WTC11 (cell line): ENCODE measurements around the gene CADM4. TPM values are rescaled to one million over a fixed set of nuclear protein-coding genes. Genes with fewer than 3 reads are reported as not detected.
A peak's percentile ranks its signal among the peaks of the same experiment; 100 is the strongest.

Source experiments
- ATAC-seq: fragments of 200-7000 bp; cut with Tn5 transposase; 2 replicates; pipeline ENCODE4 v1.10.0; 2021; ENCODE audit warnings: mild to moderate bottlenecking, moderate library complexity
- CTCF ChIA-PET: fragments of 300-600 bp; sonication (Branson Sonifier 250); formaldehyde crosslinking; loops from one replicate; lab custom pipeline; 2021; ENCODE audit warnings: antibody characterized with exemption; lab: Charles Lee
- POLR2A ChIA-PET: fragments of 350-600 bp; sonication (Branson Sonifier 250); formaldehyde crosslinking; loops from one replicate; lab custom pipeline; 2021; ENCODE audit warnings: antibody characterized with exemption; lab: Charles Lee
- DNase-seq: peaks from one replicate; pipeline ENCODE4 v3.0.0; 2021; ENCODE audit warnings: low spot score
- H3K27ac Mint-ChIP-seq: 2 replicates; pipeline ENCODE4 v1.8.0; 2021; ENCODE audit warnings: mixed read lengths
- H3K27me3 Mint-ChIP-seq: 2 replicates; pipeline ENCODE4 v1.8.0; 2021; ENCODE audit warnings: low read depth, mild to moderate bottlenecking, moderate library complexity, mixed read lengths
- H3K36me3 Mint-ChIP-seq: 2 replicates; pipeline ENCODE4 v1.8.0; 2021; ENCODE audit warnings: mixed read lengths
- H3K4me1 Mint-ChIP-seq: 2 replicates; pipeline ENCODE4 v1.8.0; 2022; ENCODE audit warnings: mixed read lengths
- H3K4me3 Mint-ChIP-seq: 2 replicates; pipeline ENCODE4 v1.8.0; 2021; ENCODE audit warnings: mild to moderate bottlenecking, moderate library complexity, mixed read lengths
- H3K9me3 Mint-ChIP-seq: 2 replicates; pipeline ENCODE4 v1.8.0; 2021; ENCODE audit warnings: mixed read lengths
- ARID4B ChIP-seq: sonication (generic); formaldehyde crosslinking; IDR thresholded peaks from 2 replicates; pipeline ENCODE4 v1.8.0; 2023; ENCODE audit warnings: missing genetic modification reagents, mild to moderate bottlenecking, borderline replicate concordance
- ATF1 ChIP-seq: sonication (generic); formaldehyde crosslinking; IDR thresholded peaks from 2 replicates; pipeline ENCODE4 v1.8.1; 2023; ENCODE audit warnings: mild to moderate bottlenecking, moderate library complexity, missing genetic modification reagents
- CREB1 ChIP-seq: sonication (generic); formaldehyde crosslinking; IDR thresholded peaks from 2 replicates; pipeline ENCODE4 v1.8.0; 2023; ENCODE audit warnings: mild to moderate bottlenecking, missing genetic modification reagents
- CREM ChIP-seq: sonication (generic); formaldehyde crosslinking; IDR thresholded peaks from 2 replicates; pipeline ENCODE4 v1.8.1; 2022; ENCODE audit warnings: mild to moderate bottlenecking, missing genetic modification reagents, moderate library complexity
- CTCF ChIP-seq: fragments of 200-600 bp; IDR thresholded peaks from 2 replicates; pipeline ENCODE4 v1.8.0; 2022; ENCODE audit warnings: antibody characterized with exemption
- FOXK1 ChIP-seq: sonication (generic); formaldehyde crosslinking; IDR thresholded peaks from 2 replicates; pipeline ENCODE4 v1.8.0; 2022; ENCODE audit warnings: mild to moderate bottlenecking, moderate library complexity, missing genetic modification reagents
- FOXP1 ChIP-seq: sonication (generic); formaldehyde crosslinking; IDR thresholded peaks from 2 replicates; pipeline ENCODE4 v1.8.0; 2022; ENCODE audit warnings: missing genetic modification reagents, mild to moderate bottlenecking, moderate library complexity, borderline replicate concordance
- GABPB1 ChIP-seq: sonication (generic); formaldehyde crosslinking; IDR thresholded peaks from 2 replicates; pipeline ENCODE4 v1.8.1; 2023; ENCODE audit warnings: mild to moderate bottlenecking, missing genetic modification reagents
- GRHL2 ChIP-seq: fragments of 250-450 bp; sonication (Bioruptor Pico); IDR thresholded peaks from 2 replicates; pipeline ENCODE4 v1.8.0; 2022; ENCODE audit warnings: mild to moderate bottlenecking, moderate library complexity; ENCODE audit not compliant: insufficient replicate concordance, severe bottlenecking
- PREB ChIP-seq: sonication (generic); formaldehyde crosslinking; IDR thresholded peaks from 2 replicates; pipeline ENCODE4 v1.8.1; 2022; ENCODE audit warnings: mild to moderate bottlenecking, missing genetic modification reagents, moderate library complexity, borderline replicate concordance
- SMAD3 ChIP-seq: sonication (generic); formaldehyde crosslinking; IDR thresholded peaks from 2 replicates; pipeline ENCODE4 v1.8.0; 2022; ENCODE audit warnings: missing genetic modification reagents, mild to moderate bottlenecking, borderline replicate concordance
- TEAD1 ChIP-seq: sonication (generic); formaldehyde crosslinking; IDR thresholded peaks from 2 replicates; pipeline ENCODE4 v1.8.0; 2022; ENCODE audit warnings: mild to moderate bottlenecking, missing genetic modification reagents
- ZBTB21 ChIP-seq: sonication (generic); formaldehyde crosslinking; IDR thresholded peaks from 2 replicates; pipeline ENCODE4 v1.8.1; 2023; ENCODE audit warnings: mild to moderate bottlenecking, missing genetic modification reagents, borderline replicate concordance
- ZNF532 ChIP-seq: fragments of 250-450 bp; sonication (Bioruptor Pico); IDR thresholded peaks from 2 replicates; pipeline ENCODE4 v1.9.0; 2021; ENCODE audit warnings: mild to moderate bottlenecking, borderline replicate concordance
- total RNA-seq: library from RNA; stranded (reverse); gene quantifications from 3 replicates; pipeline ENCODE4 v1.2.3, GENCODE V29; 2021
- TF ChIP-seq, protein P1 (sequence below): sonication (generic); formaldehyde crosslinking; IDR thresholded peaks from 2 replicates; pipeline ENCODE4 v1.8.1; 2023; ENCODE audit warnings: mild to moderate bottlenecking, missing genetic modification reagents
- TF ChIP-seq, protein P2 (sequence below): sonication (generic); formaldehyde crosslinking; IDR thresholded peaks from 2 replicates; pipeline ENCODE4 v1.8.1; 2023; ENCODE audit warnings: mild to moderate bottlenecking, missing genetic modification reagents, moderate library complexity
- TF ChIP-seq, protein P3 (sequence below): fragments of 250-450 bp; sonication (Bioruptor Pico); IDR thresholded peaks from 2 replicates; pipeline ENCODE4 v1.8.0; 2021; ENCODE audit warnings: mild to moderate bottlenecking
- TF ChIP-seq, protein P4 (sequence below): sonication (generic); formaldehyde crosslinking; IDR thresholded peaks from 2 replicates; pipeline ENCODE4 v1.8.0; 2022; ENCODE audit warnings: mild to moderate bottlenecking, missing genetic modification reagents

CADM4 gene
- total RNA-seq, 1 experiment from 2014 or later = 13.3 TPM

DNA sequence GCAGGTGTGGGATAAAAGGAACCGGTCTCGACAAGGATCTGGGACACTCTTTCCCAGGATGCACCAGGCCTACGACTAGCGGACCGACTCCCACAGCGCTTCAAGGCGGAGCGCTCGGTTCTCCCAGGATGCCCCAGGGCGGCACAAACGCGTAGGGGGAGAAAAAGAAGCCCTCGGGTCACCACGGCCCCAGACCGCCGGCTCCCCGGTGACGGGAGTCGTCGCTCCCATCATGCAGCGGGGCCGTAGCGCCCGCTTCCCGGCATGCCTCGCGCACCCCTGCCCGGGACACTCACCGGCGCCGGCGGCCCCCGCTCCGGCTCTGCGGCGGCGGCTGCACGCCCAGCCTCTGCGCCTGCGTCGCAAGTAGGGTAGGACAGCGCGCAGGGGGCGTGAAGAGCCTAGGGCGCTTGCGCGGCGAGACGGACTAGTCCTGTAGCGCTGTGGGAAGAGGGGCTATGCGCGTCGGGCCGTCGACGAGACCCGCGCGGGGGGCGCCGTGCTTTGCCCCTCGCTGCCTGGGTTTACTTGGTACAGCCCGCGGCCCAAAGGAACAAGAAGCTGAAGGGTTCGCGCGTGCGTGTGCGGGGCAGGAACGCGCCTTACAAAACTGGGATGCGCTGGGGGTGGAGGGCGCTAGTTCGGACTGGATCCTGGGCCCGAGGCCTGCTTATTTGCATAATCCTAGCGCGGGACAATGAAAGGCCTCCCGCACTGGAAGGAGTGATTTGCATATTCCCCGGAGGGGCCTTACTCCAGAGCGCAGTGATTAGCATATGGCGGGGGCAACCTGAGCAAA, 20.2 kb downstream of the CADM4 start, which contains the start of gene ZNF428 (continued):
- no peak for TF ChIP-seq CTCF
- TF ChIP-seq FOXK1 (CRISPR knock-in tag) = peak; percentile 54; the same call in 1 of the 2 replicates
- TF ChIP-seq, protein P1, sequence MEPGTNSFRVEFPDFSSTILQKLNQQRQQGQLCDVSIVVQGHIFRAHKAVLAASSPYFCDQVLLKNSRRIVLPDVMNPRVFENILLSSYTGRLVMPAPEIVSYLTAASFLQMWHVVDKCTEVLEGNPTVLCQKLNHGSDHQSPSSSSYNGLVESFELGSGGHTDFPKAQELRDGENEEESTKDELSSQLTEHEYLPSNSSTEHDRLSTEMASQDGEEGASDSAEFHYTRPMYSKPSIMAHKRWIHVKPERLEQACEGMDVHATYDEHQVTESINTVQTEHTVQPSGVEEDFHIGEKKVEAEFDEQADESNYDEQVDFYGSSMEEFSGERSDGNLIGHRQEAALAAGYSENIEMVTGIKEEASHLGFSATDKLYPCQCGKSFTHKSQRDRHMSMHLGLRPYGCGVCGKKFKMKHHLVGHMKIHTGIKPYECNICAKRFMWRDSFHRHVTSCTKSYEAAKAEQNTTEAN = peak; percentile 93
- TF ChIP-seq GABPB1 (CRISPR knock-in tag) = peak; percentile 56; the same call in 1 of the 2 replicates
- TF ChIP-seq, protein P2, sequence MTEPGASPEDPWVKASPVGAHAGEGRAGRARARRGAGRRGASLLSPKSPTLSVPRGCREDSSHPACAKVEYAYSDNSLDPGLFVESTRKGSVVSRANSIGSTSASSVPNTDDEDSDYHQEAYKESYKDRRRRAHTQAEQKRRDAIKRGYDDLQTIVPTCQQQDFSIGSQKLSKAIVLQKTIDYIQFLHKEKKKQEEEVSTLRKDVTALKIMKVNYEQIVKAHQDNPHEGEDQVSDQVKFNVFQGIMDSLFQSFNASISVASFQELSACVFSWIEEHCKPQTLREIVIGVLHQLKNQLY = peak; percentile 17; the same call in 1 of the 2 replicates
- peak; percentile 92 for TF ChIP-seq FOXP1 (CRISPR knock-in tag)
- peak; percentile 83 for TF ChIP-seq TEAD1
- TF ChIP-seq, protein P3, sequence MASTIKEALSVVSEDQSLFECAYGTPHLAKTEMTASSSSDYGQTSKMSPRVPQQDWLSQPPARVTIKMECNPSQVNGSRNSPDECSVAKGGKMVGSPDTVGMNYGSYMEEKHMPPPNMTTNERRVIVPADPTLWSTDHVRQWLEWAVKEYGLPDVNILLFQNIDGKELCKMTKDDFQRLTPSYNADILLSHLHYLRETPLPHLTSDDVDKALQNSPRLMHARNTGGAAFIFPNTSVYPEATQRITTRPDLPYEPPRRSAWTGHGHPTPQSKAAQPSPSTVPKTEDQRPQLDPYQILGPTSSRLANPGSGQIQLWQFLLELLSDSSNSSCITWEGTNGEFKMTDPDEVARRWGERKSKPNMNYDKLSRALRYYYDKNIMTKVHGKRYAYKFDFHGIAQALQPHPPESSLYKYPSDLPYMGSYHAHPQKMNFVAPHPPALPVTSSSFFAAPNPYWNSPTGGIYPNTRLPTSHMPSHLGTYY (CRISPR knock-in tag) = no peak
- TF ChIP-seq CREB1 (CRISPR knock-in tag) = peak; percentile 26; the same call in 1 of the 2 replicates
- peak; percentile 6; the same call in 1 of the 2 replicates for TF ChIP-seq ZBTB21 (CRISPR knock-in tag)
- TF ChIP-seq PREB (CRISPR knock-in tag) = peak; percentile 78; the same call in 1 of the 2 replicates
- TF ChIP-seq CREM (CRISPR knock-in tag) = 0 out of 2 replicates have a peak, but pooled peaks have one; percentile 45
- peak; percentile 83; the same call in 1 of the 2 replicates for TF ChIP-seq ATF1

- peaks cover 18% of the 10 kb centered on the region for H3K4me1 Mint-ChIP-seq
- DNase-seq (no peak), ATAC-seq (peak; percentile 14)
- peaks cover 5% of the 10 kb centered on the region for H3K36me3 Mint-ChIP-seq
- 0 out of 2 replicates have a peak, but pooled peaks cover 5% of the 10 kb centered on the region for H3K9me3 Mint-ChIP-seq
- H3K27ac Mint-ChIP-seq = peak overlapping the region; percentile 91
- ChIA-PET POLR2A (no interaction called here), CTCF (interaction anchor here (1.6 kb wide), 1 partner anchor 50 kb away, joined by 3 read pairs; no protein-coding TSS in a partner anchor)
- peak overlapping the region; percentile 74 for H3K4me3 Mint-ChIP-seq
- no peaks in the 10 kb centered on the region for H3K27me3 Mint-ChIP-seq
- TF ChIP-seq ZNF532 (CRISPR knock-in tag) = 0 out of 2 replicates have a peak, but pooled peaks have one; percentile 45
- no peak for TF ChIP-seq GRHL2 (CRISPR knock-in tag)
- TF ChIP-seq ARID4B (CRISPR knock-in tag) = 0 out of 2 replicates have a peak, but pooled peaks have one; percentile 33
- peak; percentile 33; the same call in 1 of the 2 replicates for TF ChIP-seq FOXK1 (CRISPR knock-in tag)
- TF ChIP-seq SMAD3 (CRISPR knock-in tag) = 0 out of 2 replicates have a peak, but pooled peaks have one; percentile 48
- TF ChIP-seq, protein P4, sequence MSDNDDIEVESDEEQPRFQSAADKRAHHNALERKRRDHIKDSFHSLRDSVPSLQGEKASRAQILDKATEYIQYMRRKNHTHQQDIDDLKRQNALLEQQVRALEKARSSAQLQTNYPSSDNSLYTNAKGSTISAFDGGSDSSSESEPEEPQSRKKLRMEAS (CRISPR knock-in tag) = no peak
Observed at GRCh38 chr19:43618921-43619261, 20.8 kb downstream of the CADM4 start.
